Activated naive CD4-positive, alpha-beta T cell treated with anti-CD3 and anti-CD28 coated beads, Interleukin-2, amount 10 ng/mL, durations not matched to agents 5 hours and 36 hours (primary cell): ENCODE measurements around the gene ATP5PB. TPM values are rescaled to one million over a fixed set of nuclear protein-coding genes. Genes with fewer than 3 reads are reported as not detected.

Source experiments
- total RNA-seq, 2 experiments: library from RNA; stranded (reverse); gene quantifications; one replicate each; pipeline ENCODE4 v1.2.3, GENCODE V29; 2021

Gene ATP5PB
- 100 to 1,000 TPM; 321 to 333 TPM for total RNA-seq

GRCh38 chr1:111448918-111449702 is at the start of gene ATP5PB, which contains the start of gene WDR77:
TSS of gene ATP5PB (plus strand) at chr1:111449464. CDS start at chr1:111449542, 78 bp downstream.
TSS of gene WDR77 (minus strand) at chr1:111449256. CDS start at chr1:111449169, 87 bp downstream.

GRCh38 chr1:111503585-111504060 is 54.4 kb downstream of the ATP5PB start, which contains the start of the genes ADORA3 and TMIGD3:
TSS of gene ADORA3 (minus strand) at chr1:111503633. CDS start at chr1:111503354, 279 bp downstream.
TSS of gene TMIGD3 (minus strand) at chr1:111503633. CDS start at chr1:111503354, 279 bp downstream.

Other genes starting within 250 kb of the ATP5PB start
- 100 to 1,000 TPM; 326 to 331 TPM for gene DENND2D, start 248.8 kb upstream of the ATP5PB start, total RNA-seq
- 10 to 100 TPM; 26.7 to 28.8 TPM for gene CHI3L2, start 221.8 kb upstream of the ATP5PB start, total RNA-seq
- gene CHIA, start 158.6 kb upstream of the ATP5PB start, total RNA-seq = not detected
- gene OVGP1, start 21.7 kb upstream of the ATP5PB start, total RNA-seq = 1 to 10 TPM in 1 of 2 experiments, under 1 TPM in 1; 0.91 to 1.1 TPM
- 10 to 100 TPM; 48.2 to 49.9 TPM for gene WDR77, start 208 bp upstream of the ATP5PB start, total RNA-seq
- gene C1orf162, start 24.5 kb downstream of the ATP5PB start, total RNA-seq = 10 to 100 TPM; 59.0 to 60.5 TPM
- under 1 TPM in 1 of 2 experiments, not detected in 1; 0.10 TPM for gene ADORA3, start 54.2 kb downstream of the ATP5PB start, total RNA-seq
- gene TMIGD3, start 54.2 kb downstream of the ATP5PB start, total RNA-seq = not detected
- 100 to 1,000 TPM; 112 to 113 TPM for gene RAP1A, start 170.3 kb downstream of the ATP5PB start, total RNA-seq